NB4 (cell line): ENCODE results near the gene STAM2.

Experiments
- POLR2A ChIP-seq: IDR thresholded peaks from 2 replicates; pipeline ENCODE4 v1.6.1; 2011; ENCODE audit warnings: mild to moderate bottlenecking; ENCODE audit not compliant: insufficient read length; ENCODE audit errors: extremely low read depth
- TF ChIP-seq, protein P1 (sequence below): IDR thresholded peaks from one replicate; pipeline ENCODE4 v1.5.1; 2012; ENCODE audit warnings: low read depth, low read length

DNA sequence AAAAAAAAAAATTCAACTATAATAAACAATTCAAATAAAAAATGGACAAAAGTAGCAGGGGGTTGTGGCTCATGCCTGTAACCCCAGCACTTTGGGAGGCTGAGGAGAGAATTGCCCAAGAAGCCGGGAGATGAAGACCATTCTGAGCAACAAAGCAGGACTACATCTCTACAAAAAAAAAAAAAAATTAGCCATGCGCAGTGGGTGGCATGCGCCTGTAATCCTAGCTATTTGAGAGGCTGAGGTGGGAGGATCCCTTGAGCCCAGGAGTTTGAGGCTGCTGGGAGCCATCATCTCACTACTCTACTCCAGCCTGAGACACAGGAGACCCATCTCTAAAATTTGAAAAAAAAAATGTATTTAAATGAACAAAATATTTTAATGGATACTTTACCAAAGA lies 72.3 kb downstream of the STAM2 start:
- TF ChIP-seq, protein P1, sequence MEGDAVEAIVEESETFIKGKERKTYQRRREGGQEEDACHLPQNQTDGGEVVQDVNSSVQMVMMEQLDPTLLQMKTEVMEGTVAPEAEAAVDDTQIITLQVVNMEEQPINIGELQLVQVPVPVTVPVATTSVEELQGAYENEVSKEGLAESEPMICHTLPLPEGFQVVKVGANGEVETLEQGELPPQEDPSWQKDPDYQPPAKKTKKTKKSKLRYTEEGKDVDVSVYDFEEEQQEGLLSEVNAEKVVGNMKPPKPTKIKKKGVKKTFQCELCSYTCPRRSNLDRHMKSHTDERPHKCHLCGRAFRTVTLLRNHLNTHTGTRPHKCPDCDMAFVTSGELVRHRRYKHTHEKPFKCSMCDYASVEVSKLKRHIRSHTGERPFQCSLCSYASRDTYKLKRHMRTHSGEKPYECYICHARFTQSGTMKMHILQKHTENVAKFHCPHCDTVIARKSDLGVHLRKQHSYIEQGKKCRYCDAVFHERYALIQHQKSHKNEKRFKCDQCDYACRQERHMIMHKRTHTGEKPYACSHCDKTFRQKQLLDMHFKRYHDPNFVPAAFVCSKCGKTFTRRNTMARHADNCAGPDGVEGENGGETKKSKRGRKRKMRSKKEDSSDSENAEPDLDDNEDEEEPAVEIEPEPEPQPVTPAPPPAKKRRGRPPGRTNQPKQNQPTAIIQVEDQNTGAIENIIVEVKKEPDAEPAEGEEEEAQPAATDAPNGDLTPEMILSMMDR, result no peak
- TF ChIP-seq POLR2A, result no peak
